ENCODE data around the gene CCDC85C.

Gene CCDC85C

DNA sequence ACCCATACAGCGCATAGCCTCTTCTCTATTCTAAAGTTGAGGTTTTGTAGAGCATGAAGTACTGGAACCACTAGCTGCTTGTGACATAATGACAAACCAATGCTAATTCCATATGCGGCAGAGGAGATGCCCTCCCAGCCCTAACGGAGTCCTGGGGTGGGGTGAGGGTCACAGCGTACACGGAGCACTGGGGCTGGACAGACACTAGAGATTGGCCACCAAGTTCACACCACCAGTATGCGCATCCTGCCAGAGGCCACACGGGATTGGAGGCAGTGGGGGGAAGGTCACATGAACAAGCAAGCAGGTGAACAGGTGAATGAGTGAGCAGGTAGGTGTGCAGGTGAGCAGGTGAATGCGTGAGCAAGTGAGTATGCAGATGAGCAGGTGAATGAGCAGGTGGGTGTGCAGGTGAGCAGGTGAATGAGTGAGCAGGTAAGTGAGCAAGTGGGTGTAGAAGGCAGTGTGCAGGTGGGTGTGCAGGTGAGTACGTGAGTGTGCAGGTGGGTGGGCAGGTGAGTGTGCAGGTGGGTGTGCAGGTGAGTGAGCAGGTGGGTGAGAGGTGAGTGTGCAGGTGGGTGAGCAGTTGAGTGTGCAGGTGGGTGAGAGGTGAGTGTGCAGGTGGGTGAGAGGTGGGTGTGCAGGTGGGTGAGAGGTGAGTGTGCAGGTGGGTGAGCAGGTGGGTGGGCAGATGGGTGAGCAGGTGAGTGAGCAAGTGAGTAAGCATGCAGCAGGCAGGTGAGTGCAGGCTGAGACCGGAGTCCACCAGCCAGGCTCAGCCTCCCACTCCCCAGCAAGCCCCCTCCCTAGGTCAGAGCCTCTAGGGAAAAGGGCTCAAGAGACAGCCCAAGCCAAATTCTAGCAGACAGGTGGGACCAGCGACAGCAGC, 52.7 kb downstream of the CCDC85C start:
- Histone ChIP-seq H3K4me1 (peaks cover 25% of the 10 kb centered on the region), H3K36me3 (no peaks in the 10 kb centered on the region), H3K9me3 (no peaks in the 10 kb centered on the region), H3K4me3 (ENCODE audit: low read depth, low read length) (no peak overlapping the region), H3K27me3 (no peaks in the 10 kb centered on the region)
- DNase-seq: no peak
- TF ChIP-seq, protein P1, sequence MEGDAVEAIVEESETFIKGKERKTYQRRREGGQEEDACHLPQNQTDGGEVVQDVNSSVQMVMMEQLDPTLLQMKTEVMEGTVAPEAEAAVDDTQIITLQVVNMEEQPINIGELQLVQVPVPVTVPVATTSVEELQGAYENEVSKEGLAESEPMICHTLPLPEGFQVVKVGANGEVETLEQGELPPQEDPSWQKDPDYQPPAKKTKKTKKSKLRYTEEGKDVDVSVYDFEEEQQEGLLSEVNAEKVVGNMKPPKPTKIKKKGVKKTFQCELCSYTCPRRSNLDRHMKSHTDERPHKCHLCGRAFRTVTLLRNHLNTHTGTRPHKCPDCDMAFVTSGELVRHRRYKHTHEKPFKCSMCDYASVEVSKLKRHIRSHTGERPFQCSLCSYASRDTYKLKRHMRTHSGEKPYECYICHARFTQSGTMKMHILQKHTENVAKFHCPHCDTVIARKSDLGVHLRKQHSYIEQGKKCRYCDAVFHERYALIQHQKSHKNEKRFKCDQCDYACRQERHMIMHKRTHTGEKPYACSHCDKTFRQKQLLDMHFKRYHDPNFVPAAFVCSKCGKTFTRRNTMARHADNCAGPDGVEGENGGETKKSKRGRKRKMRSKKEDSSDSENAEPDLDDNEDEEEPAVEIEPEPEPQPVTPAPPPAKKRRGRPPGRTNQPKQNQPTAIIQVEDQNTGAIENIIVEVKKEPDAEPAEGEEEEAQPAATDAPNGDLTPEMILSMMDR (IDR thresholded peaks at IDR 0.05; ENCODE audit: low read depth, low read length): no peak

DNA sequence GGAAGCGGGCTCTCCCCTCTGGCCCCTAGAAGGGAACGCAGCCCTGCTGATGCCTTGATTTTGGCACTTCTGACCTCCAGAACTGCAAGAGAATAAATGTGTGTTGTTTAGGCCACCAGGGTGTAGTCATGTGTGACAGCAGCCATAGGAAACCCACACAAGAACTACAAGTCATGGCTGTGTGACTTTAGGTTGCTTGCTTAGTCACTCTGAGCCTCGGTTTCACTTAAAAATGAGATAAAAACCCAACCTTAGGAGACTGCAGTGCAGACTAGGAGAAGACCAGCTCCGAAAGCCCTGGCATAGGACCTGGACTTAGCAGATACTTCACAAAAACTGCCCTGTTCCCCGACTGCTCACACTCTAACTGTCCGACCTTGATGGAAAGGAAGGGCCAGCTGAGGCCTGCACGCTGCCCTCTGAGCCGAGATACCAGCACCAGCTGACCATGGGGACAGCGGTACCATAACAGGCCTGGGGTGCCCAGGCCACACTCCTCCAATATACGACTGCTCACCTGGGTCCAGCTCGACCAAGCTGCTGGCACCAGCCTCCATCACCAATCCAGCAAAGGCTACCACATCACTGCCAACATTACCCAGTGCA, 53.5 kb downstream of the CCDC85C start:
- H3K4me3 ChIP-seq (ENCODE audit: low read depth, low read length): no peak overlapping the region
- H3K4me1 ChIP-seq: peaks cover 30% of the 10 kb centered on the region
- H3K27me3 ChIP-seq: no peaks in the 10 kb centered on the region
- TF ChIP-seq, protein P1 (IDR thresholded peaks at IDR 0.05; ENCODE audit: low read depth, low read length): no peak
- DNase-seq: no peak
- no peaks in the 10 kb centered on the region for H3K36me3 ChIP-seq
- H3K9me3 ChIP-seq: no peaks in the 10 kb centered on the region

GRCh38 chr14:99549684-99550083, 54.3 kb downstream of the CCDC85C start:
- no peaks in the 10 kb centered on the region for H3K9me3 ChIP-seq
- TF ChIP-seq, protein P1 (IDR thresholded peaks at IDR 0.05; ENCODE audit: low read depth, low read length): no peak
- H3K36me3 ChIP-seq: no peaks in the 10 kb centered on the region
- H3K27me3 ChIP-seq: no peaks in the 10 kb centered on the region
- peaks cover 38% of the 10 kb centered on the region for H3K4me1 ChIP-seq
- no peak overlapping the region for H3K4me3 ChIP-seq (ENCODE audit: low read depth, low read length)
- no peak for DNase-seq

GRCh38 chr14:99548871-99549515, 55.0 kb downstream of the CCDC85C start:
- Histone ChIP-seq H3K9me3 (no peaks in the 10 kb centered on the region), H3K36me3 (no peaks in the 10 kb centered on the region), H3K4me1 (peaks cover 45% of the 10 kb centered on the region), H3K27me3 (no peaks in the 10 kb centered on the region), H3K4me3 (ENCODE audit: low read depth, low read length) (no peak overlapping the region)
- no peak for DNase-seq
- TF ChIP-seq, protein P1 (IDR thresholded peaks at IDR 0.05; ENCODE audit: low read depth, low read length): no peak

GRCh38 chr14:99548255-99548654, 55.8 kb downstream of the CCDC85C start:
- DNase-seq: no peak
- TF ChIP-seq, protein P1 (IDR thresholded peaks at IDR 0.05; ENCODE audit: low read depth, low read length): no peak
- Histone ChIP-seq H3K4me3 (ENCODE audit: low read depth, low read length) (no peak overlapping the region), H3K36me3 (no peaks in the 10 kb centered on the region), H3K4me1 (peaks cover 46% of the 10 kb centered on the region), H3K9me3 (no peaks in the 10 kb centered on the region), H3K27me3 (no peaks in the 10 kb centered on the region)
